ENCODE results near the gene ARMC5.

Gene ARMC5

GRCh38 chr16:31455601-31456314, 3.5 kb upstream of the ARMC5 start:
- Histone ChIP-seq H3K9me3 (no peaks in the 10 kb centered on the region), H3K36me3 (peaks cover 0 to 10% (median 0%) of the 10 kb centered on the region in 3 donors), H3K27ac (peak overlapping the region; percentile 6 to 15), H3K27me3 (no peaks in the 10 kb centered on the region), H3K4me1 (peaks cover 5 to 76% (median 72%) of the 10 kb centered on the region in 4 donors), H3K4me3 (no peak overlapping the region)
- no peak for TF ChIP-seq CTCF (IDR thresholded peaks at IDR 0.05)
- DNase-seq = peak; percentile 20 to 54
- intact Hi-C loops (cut with DNase I; ENCODE audit: low total_unique reads) = loop anchor here (10.0 kb wide), 1 partner anchor 419 kb away; the partner anchor contains the start of gene ZNF267

DNA sequence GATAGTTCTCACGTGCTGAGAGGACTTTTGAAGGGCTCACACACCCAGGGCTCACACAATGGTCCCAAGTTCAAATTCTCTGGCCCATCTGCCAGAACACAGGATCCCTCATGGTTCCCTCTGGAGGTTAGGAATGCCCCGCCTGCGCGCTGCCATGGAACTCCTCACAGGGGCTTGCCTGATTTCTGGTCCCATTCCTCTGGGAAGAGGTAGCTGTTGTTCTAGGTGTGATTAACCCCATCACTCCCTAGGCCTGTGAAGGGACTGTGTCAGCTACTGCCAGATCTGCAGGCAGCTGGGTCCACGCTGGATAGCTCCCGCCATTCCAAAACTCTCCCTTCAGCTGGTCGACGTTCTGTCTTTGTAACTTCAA, 2.3 kb upstream of the ARMC5 start:
- TF ChIP-seq CTCF (IDR thresholded peaks at IDR 0.05) = no peak
- Histone ChIP-seq H3K27me3 (no peaks in the 10 kb centered on the region), H3K36me3 (peaks cover 0 to 15% (median under 1%) of the 10 kb centered on the region in 3 donors), H3K27ac (peak overlapping the region in 1 of 2 donors; percentile 98), H3K4me3 (peak overlapping the region in 1 of 2 donors; percentile 66), H3K9me3 (no peaks in the 10 kb centered on the region), H3K4me1 (peaks cover 5 to 74% (median 71%) of the 10 kb centered on the region in 4 donors)
- intact Hi-C loops (cut with DNase I; ENCODE audit: low total_unique reads) = loop anchor here (10.0 kb wide), 1 partner anchor 418 kb away; the partner anchor contains the start of gene ZNF267
- DNase-seq = peak; percentile 11 to 48

GRCh38 chr16:31458073-31458843, 1.0 kb upstream of the ARMC5 start:
- Histone ChIP-seq H3K27ac (peak overlapping the region; percentile 98 to 99), H3K4me1 (peaks cover 2 to 61% (median 58%) of the 10 kb centered on the region in 4 donors), H3K4me3 (peak overlapping the region; percentile 65 to 66), H3K27me3 (no peaks in the 10 kb centered on the region), H3K36me3 (peaks cover 0 to 28% (median 11%) of the 10 kb centered on the region in 3 donors), H3K9me3 (no peaks in the 10 kb centered on the region)
- peak; percentile 51 to 84 for DNase-seq
- TF ChIP-seq CTCF (IDR thresholded peaks at IDR 0.05) = peak in 1 of 2 experiments; percentile 10
- intact Hi-C loops (cut with DNase I; ENCODE audit: low total_unique reads) = loop anchor here (2.0 to 10.0 kb wide), 2 partner anchors 17 to 417 kb away; partner anchors contain the start of gene ZNF267

DNA sequence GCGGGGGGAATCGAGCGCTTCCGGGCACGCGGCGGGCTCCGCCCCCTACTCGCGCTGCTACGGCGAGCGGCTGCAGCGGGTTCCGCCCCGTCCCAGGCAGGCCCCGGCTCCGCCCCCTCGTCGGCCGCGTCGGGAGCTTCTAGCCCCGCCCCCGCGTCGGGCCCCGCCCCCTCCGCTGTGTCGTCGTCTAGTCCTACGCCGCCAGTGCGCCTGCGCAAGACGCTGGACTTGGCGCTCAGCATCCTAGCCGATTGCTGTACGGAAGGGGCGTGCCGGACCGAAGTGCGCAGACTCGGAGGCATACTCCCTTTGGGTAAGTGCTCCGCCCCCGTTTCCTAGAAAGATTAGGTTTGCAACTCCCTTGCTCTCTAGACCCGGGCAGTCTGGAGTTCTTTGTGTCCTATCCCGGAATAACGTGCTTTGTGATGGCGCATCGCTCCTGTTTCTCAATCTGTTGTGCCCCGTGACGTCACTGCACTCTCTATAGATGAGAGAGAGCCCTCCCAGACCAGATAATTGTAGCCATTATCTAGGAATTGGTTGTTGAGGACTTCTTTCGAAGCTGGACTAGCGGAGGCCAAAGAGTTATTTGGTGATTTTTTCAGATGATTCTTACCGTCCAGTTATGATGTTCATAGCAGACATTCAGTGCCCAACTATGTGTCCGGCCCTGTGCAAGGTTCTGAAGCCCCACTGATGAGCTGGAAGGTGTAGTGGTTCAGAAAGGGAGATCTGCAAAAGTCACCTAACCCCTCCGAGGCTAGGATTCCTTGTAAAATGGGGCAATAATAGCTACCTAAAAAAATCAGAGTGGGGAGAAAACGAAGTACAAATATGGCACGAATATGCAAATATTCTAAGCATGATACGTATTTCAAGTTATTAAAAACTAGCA, 633 bp downstream of the ARMC5 start:
- Histone ChIP-seq H3K27me3 (no peaks in the 10 kb centered on the region), H3K36me3 (peaks cover 0 to 44% (median 18%) of the 10 kb centered on the region in 3 donors), H3K27ac (peak overlapping the region; percentile 98 to 99), H3K9me3 (no peaks in the 10 kb centered on the region), H3K4me1 (peaks cover 0 to 48% (median 41%) of the 10 kb centered on the region in 4 donors), H3K4me3 (peak overlapping the region; percentile 65 to 66)
- TF ChIP-seq CTCF (IDR thresholded peaks at IDR 0.05) = no peak
- intact Hi-C loops (cut with DNase I; ENCODE audit: low total_unique reads) = loop anchor here (2.0 to 10.0 kb wide), 2 partner anchors 15 to 415 kb away; partner anchors contain the start of gene ZNF267
- peak; percentile 100 for DNase-seq

GRCh38 chr16:31460582-31461002, 1.3 kb downstream of the ARMC5 start:
- Histone ChIP-seq H3K36me3 (peaks cover 0 to 46% (median 24%) of the 10 kb centered on the region in 3 donors), H3K27ac (peak overlapping the region; percentile 98 to 99), H3K4me3 (peak overlapping the region; percentile 65 to 66), H3K9me3 (no peaks in the 10 kb centered on the region), H3K4me1 (peaks cover 0 to 41% (median 35%) of the 10 kb centered on the region in 4 donors), H3K27me3 (no peaks in the 10 kb centered on the region)
- peak in 1 of 2 donors; percentile 58 for DNase-seq
- TF ChIP-seq CTCF (IDR thresholded peaks at IDR 0.05) = peak; percentile 43 to 46
- intact Hi-C loops (cut with DNase I; ENCODE audit: low total_unique reads) = no loop called here
